GM23338 (cell line): ENCODE results near the gene CROCC2. TPM values are rescaled to one million over a fixed set of nuclear protein-coding genes. Genes with fewer than 3 reads are reported as not detected.

Source experiments
- ATAC-seq: fragments of 200-7000 bp; cut with Tn5 transposase; 3 replicates; pipeline ENCODE4 v1.9.1; 2020
- DNase-seq: peaks from one replicate; pipeline ENCODE4 v3.0.0-alpha.2; 2015; ENCODE audit warnings: low spot score
- H2AFZ ChIP-seq: fragments of 200-600 bp; sonication (generic); 2 replicates; pipeline ENCODE4 v1.8.0; 2016; ENCODE audit warnings: antibody characterized with exemption, mild to moderate bottlenecking, moderate library complexity
- H3F3A ChIP-seq: fragments of 200-600 bp; sonication (generic); replicated peaks from 2 replicates; pipeline ENCODE4 v1.8.0; 2017; ENCODE audit warnings: antibody characterized with exemption, mixed run types, low read depth
- H3K27ac ChIP-seq: fragments of 200-600 bp; sonication (generic); 2 replicates; pipeline ENCODE4 v1.6.1; 2016; ENCODE audit warnings: low read depth
- H3K27me3 ChIP-seq: fragments of 200-600 bp; sonication (generic); 2 replicates; pipeline ENCODE4 v1.8.0; 2016; ENCODE audit warnings: mild to moderate bottlenecking, mixed run types, moderate library complexity; ENCODE audit not compliant: insufficient read depth
- H3K36me3 ChIP-seq: fragments of 200-600 bp; sonication (generic); 2 replicates; pipeline ENCODE4 v1.8.0; 2016; ENCODE audit warnings: mild to moderate bottlenecking; ENCODE audit not compliant: insufficient read depth
- H3K4me1 ChIP-seq: fragments of 200-600 bp; sonication (generic); 2 replicates; pipeline ENCODE4 v1.8.0; 2016; ENCODE audit warnings: mild to moderate bottlenecking, moderate library complexity; ENCODE audit not compliant: insufficient read depth
- H3K4me2 ChIP-seq: fragments of 200-600 bp; sonication (generic); 2 replicates; pipeline ENCODE4 v1.7.1; 2017; ENCODE audit warnings: mixed run types
- H3K4me3 ChIP-seq: fragments of 200-600 bp; sonication (generic); 2 replicates; pipeline ENCODE4 v1.6.1; 2016; ENCODE audit warnings: mixed run types
- H3K79me2 ChIP-seq: fragments of 200-600 bp; sonication (generic); replicated peaks from 2 replicates; pipeline ENCODE4 v1.8.0; 2017; ENCODE audit warnings: mild to moderate bottlenecking; ENCODE audit not compliant: insufficient read depth
- H3K9me2 ChIP-seq: fragments of 200-600 bp; sonication (generic); 2 replicates; pipeline ENCODE4 v1.8.0; 2017; ENCODE audit not compliant: insufficient read depth
- H4K20me1 ChIP-seq: fragments of 200-600 bp; sonication (generic); replicated peaks from 2 replicates; pipeline ENCODE4 v1.8.0; 2017; ENCODE audit warnings: mild to moderate bottlenecking; ENCODE audit not compliant: insufficient read depth
- H3K27ac Mint-ChIP-seq: 2 replicates; pipeline ENCODE4 v1.8.0; 2020; ENCODE audit warnings: inconsistent platforms, mild to moderate bottlenecking, moderate library complexity, mixed read lengths
- H3K27me3 Mint-ChIP-seq: 3 replicates; pipeline ENCODE4 v1.8.0; 2022; ENCODE audit warnings: low read depth, mild to moderate bottlenecking, moderate library complexity, mixed read lengths, inconsistent platforms; ENCODE audit not compliant: insufficient read depth, poor library complexity
- H3K36me3 Mint-ChIP-seq: 3 replicates; pipeline ENCODE4 v1.8.0; 2021; ENCODE audit warnings: low read depth, mild to moderate bottlenecking, inconsistent platforms, moderate library complexity, mixed read lengths
- H3K4me1 Mint-ChIP-seq: 3 replicates; pipeline ENCODE4 v1.8.0; 2020; ENCODE audit warnings: mild to moderate bottlenecking, inconsistent platforms, mixed read lengths
- H3K4me3 Mint-ChIP-seq: 3 replicates; pipeline ENCODE4 v1.8.0; 2021; ENCODE audit warnings: moderate library complexity, mild to moderate bottlenecking, inconsistent platforms, mixed read lengths
- H3K9me3 Mint-ChIP-seq: 3 replicates; pipeline ENCODE4 v1.8.0; 2020; ENCODE audit warnings: moderate library complexity, mild to moderate bottlenecking, inconsistent platforms, mixed read lengths
- CREB1 ChIP-seq: fragments of 250-450 bp; sonication (Bioruptor Pico); IDR thresholded peaks from 2 replicates; pipeline ENCODE4 v1.5.0; 2020; ENCODE audit warnings: low read depth, mild to moderate bottlenecking, moderate library complexity
- CTCF ChIP-seq, 2 experiments: fragments of 200-600 bp in 1 of 2; sonication (generic) in 1 of 2; conservative IDR thresholded peaks; 2 replicates each; pipeline versions ENCODE4 v1.5.1 to v1.6.1; 2016 to 2017; ENCODE audit warnings: antibody characterized with exemption in 2 of 2, low read depth in 2 of 2, mild to moderate bottlenecking in 2 of 2, moderate library complexity in 1 of 2
- ETS1 ChIP-seq: IDR thresholded peaks from 2 replicates; pipeline ENCODE4 v1.6.1; 2016; ENCODE audit warnings: antibody characterized with exemption
- EZH2 ChIP-seq: fragments of 200-600 bp; sonication (generic); IDR thresholded peaks from one replicate; pipeline ENCODE4 v1.8.0; 2017; ENCODE audit warnings: antibody characterized with exemption, mild to moderate bottlenecking, low read depth; ENCODE audit not compliant: unreplicated experiment
- EZH2phosphoT487 ChIP-seq: fragments of 200-600 bp; sonication (generic); IDR thresholded peaks from one replicate; pipeline ENCODE4 v1.8.1; 2018; ENCODE audit warnings: antibody characterized with exemption; ENCODE audit not compliant: unreplicated experiment
- JUNB ChIP-seq: IDR thresholded peaks from one replicate; pipeline ENCODE4 v1.6.1; 2016; ENCODE audit warnings: antibody characterized with exemption; ENCODE audit not compliant: unreplicated experiment
- NANOG ChIP-seq: IDR thresholded peaks from 2 replicates; pipeline ENCODE4 v1.6.1; 2016; ENCODE audit warnings: antibody characterized with exemption, borderline replicate concordance
- POLR2AphosphoS5 ChIP-seq: IDR thresholded peaks from 2 replicates; pipeline ENCODE4 v1.6.1; 2016; ENCODE audit warnings: antibody characterized with exemption, low read depth
- REST ChIP-seq: IDR thresholded peaks from one replicate; pipeline ENCODE4 v1.6.1; 2018; ENCODE audit warnings: antibody characterized with exemption; ENCODE audit not compliant: unreplicated experiment
- STAT1 ChIP-seq: IDR thresholded peaks from one replicate; pipeline ENCODE4 v1.6.1; 2016; ENCODE audit warnings: antibody characterized with exemption; ENCODE audit not compliant: unreplicated experiment
- ZNF114 ChIP-seq: fragments of 250-450 bp; sonication (Bioruptor Pico); IDR thresholded peaks from 2 replicates; pipeline ENCODE4 v1.5.0; 2020; ENCODE audit warnings: mild to moderate bottlenecking, moderate library complexity
- ZNF331 ChIP-seq: fragments of 250-450 bp; sonication (Bioruptor Pico); IDR thresholded peaks from 2 replicates; pipeline ENCODE4 v1.5.0; 2020; ENCODE audit warnings: low read depth, mild to moderate bottlenecking, moderate library complexity
- ZNF462 ChIP-seq: fragments of 250-450 bp; sonication (Bioruptor Pico); IDR thresholded peaks from 2 replicates; pipeline ENCODE4 v1.5.0; 2020; ENCODE audit warnings: mild to moderate bottlenecking, moderate library complexity
- polyA plus RNA-seq: library from polyadenylated mRNA; unstranded; fragments of >200 nt; fragmentation: Nextera tagmentation; extraction: Ambion mirVana; gene quantifications from 2 replicates; pipeline ENCODE4 v1.2.1, GENCODE V29; 2016
- total RNA-seq: library from RNA; depleted of rRNA; stranded (reverse); fragments of >200 nt; shearing (Covaris generic); gene quantifications from 2 replicates; pipeline ENCODE4 v1.2.3, GENCODE V29; 2014

Gene CROCC2
- total and polyA plus RNA-seq, 2 experiments from 2014 or later, result not detected

GRCh38 chr2:240990726-240991377 lies 84.7 kb downstream of the CROCC2 start:
- Mint-ChIP-seq H3K4me3 (no peak overlapping the region), H3K9me3 (no peaks in the 10 kb centered on the region; the same call in 1 of the 3 replicates), H3K27me3 (peaks cover 12% of the 10 kb centered on the region), H3K36me3 (no peaks in the 10 kb centered on the region), H3K4me1 (no peaks in the 10 kb centered on the region), H3K27ac (no peak overlapping the region)
- no peaks in the 10 kb centered on the region for H3K79me2 ChIP-seq
- TF ChIP-seq CTCF (conservative IDR thresholded peaks at IDR 0.05; ENCODE audit: low read depth in 2 of 2), result no peak
- TF ChIP-seq EZH2phosphoT487, result no peak
- no peak for TF ChIP-seq ETS1
- TF ChIP-seq CREB1 (CRISPR knock-in tag), result no peak
- no peak for TF ChIP-seq ZNF331 (CRISPR knock-in tag)
- TF ChIP-seq ZNF462 (CRISPR knock-in tag), result no peak
- TF ChIP-seq NANOG, result no peak
- TF ChIP-seq ZNF114 (CRISPR knock-in tag), result no peak
- TF ChIP-seq POLR2AphosphoS5, result no peak
- TF ChIP-seq EZH2, result no peak
- TF ChIP-seq STAT1, result no peak
- TF ChIP-seq JUNB, result no peak
- TF ChIP-seq REST, result no peak
- H3F3A ChIP-seq, result no peaks in the 10 kb centered on the region
- H4K20me1 ChIP-seq, result no peaks in the 10 kb centered on the region
- DNase-seq (no peak), ATAC-seq (no peak)
- H3K4me3 ChIP-seq, result no peak overlapping the region
- H3K36me3 ChIP-seq, result no peaks in the 10 kb centered on the region
- no peaks in the 10 kb centered on the region for H3K9me2 ChIP-seq
- H2AFZ ChIP-seq, result no peak overlapping the region
- H3K4me1 ChIP-seq, result no peaks in the 10 kb centered on the region
- no peak overlapping the region for H3K27ac ChIP-seq
- H3K27me3 ChIP-seq, result no peaks in the 10 kb centered on the region
- H3K4me2 ChIP-seq, result no peak overlapping the region
